Activated naive CD8-positive, alpha-beta T cell treated with anti-CD3 and anti-CD28 coated beads for 36 hours (primary cell): Measurements from ENCODE around the gene B4GALT3. TPM values are rescaled to one million over a fixed set of nuclear protein-coding genes. Genes with fewer than 3 reads are reported as not detected.
A peak's percentile ranks its signal among the peaks of the same experiment; 100 is the strongest.

Experiments used
- DNase-seq: peaks from one replicate; pipeline ENCODE4 v3.0.0; 2021
- H3K27ac Mint-ChIP-seq: one replicate; pipeline ENCODE4 v1.8.0; 2022; ENCODE audit warnings: mild to moderate bottlenecking, moderate library complexity, mixed read lengths
- H3K27me3 Mint-ChIP-seq: one replicate; pipeline ENCODE4 v1.8.0; 2022; ENCODE audit warnings: mild to moderate bottlenecking, mixed read lengths
- H3K36me3 Mint-ChIP-seq: one replicate; pipeline ENCODE4 v1.8.0; 2021; ENCODE audit warnings: mild to moderate bottlenecking, mixed read lengths
- H3K4me1 Mint-ChIP-seq: one replicate; pipeline ENCODE4 v1.8.0; 2021; ENCODE audit warnings: mixed read lengths
- H3K4me3 Mint-ChIP-seq: one replicate; pipeline ENCODE4 v1.8.0; 2022; ENCODE audit warnings: mild to moderate bottlenecking, moderate library complexity, mixed read lengths
- H3K9me3 Mint-ChIP-seq: one replicate; pipeline ENCODE4 v1.8.0; 2022; ENCODE audit warnings: mixed read lengths
- total RNA-seq, 2 experiments: library from RNA; stranded (reverse); gene quantifications; one replicate each; pipeline ENCODE4 v1.2.3, GENCODE V29; 2021

The B4GALT3 gene
- total RNA-seq, 2 experiments from 2014 or later, result 49.5 to 53.9 TPM

GRCh38 chr1:161216945-161217712 lies 39.8 kb upstream of the B4GALT3 start:
- DNase-seq, result no peak
- Mint-ChIP-seq H3K27me3 (no peaks in the 10 kb centered on the region), H3K4me1 (peaks cover 52% of the 10 kb centered on the region), H3K27ac (peak overlapping the region; percentile 84), H3K9me3 (no peaks in the 10 kb centered on the region), H3K36me3 (peaks cover 21% of the 10 kb centered on the region), H3K4me3 (peak overlapping the region; percentile 40)

DNA sequence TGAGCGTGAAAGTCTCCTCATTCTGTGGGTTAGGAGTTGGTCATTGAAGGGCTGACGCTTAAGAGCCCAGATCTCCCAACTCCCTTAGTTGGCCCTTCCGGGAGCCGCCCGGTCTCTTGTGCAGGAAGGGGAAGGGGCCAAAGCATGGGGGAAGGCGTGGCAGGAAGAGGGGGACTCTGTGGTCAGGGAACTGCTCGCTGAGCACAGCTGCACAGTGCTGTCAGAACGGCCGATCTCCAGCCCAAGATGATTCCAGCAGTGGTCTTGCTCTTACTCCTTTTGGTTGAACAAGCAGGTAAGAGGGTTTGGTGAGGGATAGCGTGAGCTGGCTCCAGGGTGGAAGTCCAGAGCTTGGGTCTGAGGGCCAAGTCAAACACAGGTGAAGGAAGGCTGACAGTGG lies 37.8 kb upstream of the B4GALT3 start, which contains the start of gene FCER1G:
FCER1G (plus strand) TSS at position 220 of the 400 bp plus-strand sequence; CDS start at position 247, 27 bp downstream.
- Mint-ChIP-seq H3K9me3 (no peaks in the 10 kb centered on the region), H3K4me3 (peak within 1 kb of the TSS; percentile 49), H3K27ac (peak within 1 kb of the TSS; percentile 77), H3K27me3 (no peaks in the 10 kb centered on the region), H3K4me1 (peaks cover 47% of the 10 kb centered on the region), H3K36me3 (peaks cover 28% of the 10 kb centered on the region)
- DNase-seq, result no peak

GRCh38 chr1:161214369-161214768 lies 37.1 kb upstream of the B4GALT3 start:
- no peak overlapping the region for H3K4me3 Mint-ChIP-seq
- no peaks in the 10 kb centered on the region for H3K9me3 Mint-ChIP-seq
- no peak for DNase-seq
- H3K36me3 Mint-ChIP-seq, result peaks cover 34% of the 10 kb centered on the region
- H3K4me1 Mint-ChIP-seq, result peaks cover 45% of the 10 kb centered on the region
- no peak overlapping the region for H3K27ac Mint-ChIP-seq
- no peaks in the 10 kb centered on the region for H3K27me3 Mint-ChIP-seq

DNA sequence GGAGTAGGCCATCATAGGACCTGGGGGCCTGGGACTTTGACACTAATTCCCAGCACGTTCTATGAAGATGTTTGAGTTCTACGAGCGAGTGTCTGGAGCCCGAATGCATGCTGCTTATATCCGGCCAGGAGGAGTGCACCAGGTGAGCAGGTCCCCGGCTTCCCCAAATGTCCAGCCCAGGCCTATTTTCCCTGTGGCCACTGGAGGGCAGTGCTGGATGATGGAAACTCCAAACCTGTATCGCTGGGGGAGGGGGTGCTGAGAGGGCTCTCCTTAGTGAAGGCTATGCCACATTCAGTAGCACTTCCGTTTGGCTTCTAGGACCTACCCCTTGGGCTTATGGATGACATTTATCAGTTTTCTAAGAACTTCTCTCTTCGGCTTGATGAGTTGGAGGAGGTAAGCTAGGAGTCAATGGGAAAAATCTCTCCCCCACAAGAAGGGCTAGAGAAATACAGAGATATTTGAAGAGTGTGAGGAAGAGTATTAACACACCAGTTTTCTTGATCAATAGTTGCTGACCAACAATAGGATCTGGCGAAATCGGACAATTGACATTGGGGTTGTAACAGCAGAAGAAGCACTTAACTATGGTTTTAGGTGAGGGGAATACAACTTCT lies 32.6 kb upstream of the B4GALT3 start:
- Mint-ChIP-seq H3K9me3 (no peaks in the 10 kb centered on the region), H3K36me3 (peaks cover 39% of the 10 kb centered on the region), H3K27ac (peak overlapping the region; percentile 71), H3K4me1 (peaks cover 34% of the 10 kb centered on the region), H3K4me3 (no peak overlapping the region), H3K27me3 (no peaks in the 10 kb centered on the region)
- peak; percentile 73 for DNase-seq

DNA sequence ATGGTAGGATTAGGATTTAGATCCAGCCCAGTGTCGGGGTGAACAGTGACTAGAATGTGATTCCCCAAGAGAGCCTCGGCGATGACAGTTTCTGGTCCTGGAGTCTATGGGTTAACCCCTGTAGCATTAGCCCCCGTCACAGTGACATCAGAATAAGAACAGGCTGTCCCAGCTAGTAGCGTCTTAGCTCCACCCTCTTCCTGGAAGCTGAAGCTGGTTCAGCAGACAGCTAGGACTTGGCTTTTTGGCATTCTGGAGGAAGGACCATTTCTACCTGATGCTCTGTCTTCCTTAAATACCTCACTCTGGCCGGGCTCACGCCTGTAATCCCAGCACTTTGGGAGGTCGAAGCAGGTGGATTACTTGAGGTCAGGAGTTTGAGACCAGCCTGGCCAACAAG lies 29.9 kb upstream of the B4GALT3 start:
- H3K4me1 Mint-ChIP-seq, result peaks cover 45% of the 10 kb centered on the region
- peaks cover 39% of the 10 kb centered on the region for H3K36me3 Mint-ChIP-seq
- no peaks in the 10 kb centered on the region for H3K27me3 Mint-ChIP-seq
- H3K27ac Mint-ChIP-seq, result peak overlapping the region; percentile 66
- no peak overlapping the region for H3K4me3 Mint-ChIP-seq
- no peaks in the 10 kb centered on the region for H3K9me3 Mint-ChIP-seq
- DNase-seq, result no peak

- no peaks in the 10 kb centered on the region for H3K9me3 Mint-ChIP-seq
- peaks cover 37% of the 10 kb centered on the region for H3K36me3 Mint-ChIP-seq
- no peak overlapping the region for H3K4me3 Mint-ChIP-seq
- H3K27ac Mint-ChIP-seq, result peak overlapping the region; percentile 66
- no peaks in the 10 kb centered on the region for H3K27me3 Mint-ChIP-seq
- H3K4me1 Mint-ChIP-seq, result peaks cover 44% of the 10 kb centered on the region
- DNase-seq, result no peak
These were observed 29.3 kb upstream of the B4GALT3 start for GRCh38 chr1:161206411-161207140.

DNA sequence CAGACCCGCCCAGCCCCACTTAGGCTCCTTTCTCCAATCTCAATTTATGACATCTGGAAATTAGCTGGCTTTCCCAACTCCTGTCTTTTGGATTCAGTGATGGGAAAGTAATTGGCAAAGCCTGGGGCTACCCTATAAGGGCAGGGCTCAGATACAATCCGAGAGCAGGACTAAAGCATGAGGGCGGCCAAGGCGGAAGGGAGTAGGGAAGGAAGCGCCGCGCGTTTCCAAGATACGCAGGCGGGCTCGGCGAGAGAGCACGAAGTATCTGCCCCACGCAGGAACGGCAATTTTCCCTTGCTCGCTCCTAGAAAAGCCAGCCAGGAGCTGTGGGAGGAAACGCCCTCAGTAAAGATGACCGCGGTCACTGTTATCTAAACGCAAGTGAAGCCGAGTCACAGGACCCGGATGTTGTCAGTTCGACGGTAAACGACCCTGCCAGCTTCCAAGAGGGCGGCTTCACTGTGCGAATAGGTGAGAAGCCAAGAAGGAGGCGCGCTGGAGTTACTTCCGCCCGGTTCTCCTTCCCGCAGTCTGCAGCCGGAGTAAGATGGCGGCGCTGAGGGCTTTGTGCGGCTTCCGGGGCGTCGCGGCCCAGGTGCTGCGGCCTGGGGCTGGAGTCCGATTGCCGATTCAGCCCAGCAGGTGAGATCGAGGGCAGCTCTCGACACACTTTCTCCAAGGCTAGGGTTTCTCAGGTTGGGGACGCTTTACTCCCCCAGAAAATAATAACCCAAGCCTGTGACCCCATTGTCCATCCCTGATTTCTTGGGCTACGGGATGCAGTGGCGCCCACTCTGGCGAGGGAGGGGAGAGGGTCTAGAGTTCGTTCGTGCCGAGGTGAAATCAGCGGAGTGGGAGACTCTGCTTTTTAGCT lies 24.8 kb upstream of the B4GALT3 start, which contains the start of gene NDUFS2:
NDUFS2 (plus strand) TSS at position 532 of the 877 bp plus-strand sequence; CDS start at position 551, 19 bp downstream.
- Mint-ChIP-seq H3K27me3 (no peaks in the 10 kb centered on the region), H3K4me3 (peak within 1 kb of the TSS; percentile 92), H3K9me3 (no peaks in the 10 kb centered on the region), H3K27ac (peak within 1 kb of the TSS; percentile 95), H3K36me3 (peaks cover 23% of the 10 kb centered on the region), H3K4me1 (peaks cover 46% of the 10 kb centered on the region)
- DNase-seq, result peak; percentile 92

DNA sequence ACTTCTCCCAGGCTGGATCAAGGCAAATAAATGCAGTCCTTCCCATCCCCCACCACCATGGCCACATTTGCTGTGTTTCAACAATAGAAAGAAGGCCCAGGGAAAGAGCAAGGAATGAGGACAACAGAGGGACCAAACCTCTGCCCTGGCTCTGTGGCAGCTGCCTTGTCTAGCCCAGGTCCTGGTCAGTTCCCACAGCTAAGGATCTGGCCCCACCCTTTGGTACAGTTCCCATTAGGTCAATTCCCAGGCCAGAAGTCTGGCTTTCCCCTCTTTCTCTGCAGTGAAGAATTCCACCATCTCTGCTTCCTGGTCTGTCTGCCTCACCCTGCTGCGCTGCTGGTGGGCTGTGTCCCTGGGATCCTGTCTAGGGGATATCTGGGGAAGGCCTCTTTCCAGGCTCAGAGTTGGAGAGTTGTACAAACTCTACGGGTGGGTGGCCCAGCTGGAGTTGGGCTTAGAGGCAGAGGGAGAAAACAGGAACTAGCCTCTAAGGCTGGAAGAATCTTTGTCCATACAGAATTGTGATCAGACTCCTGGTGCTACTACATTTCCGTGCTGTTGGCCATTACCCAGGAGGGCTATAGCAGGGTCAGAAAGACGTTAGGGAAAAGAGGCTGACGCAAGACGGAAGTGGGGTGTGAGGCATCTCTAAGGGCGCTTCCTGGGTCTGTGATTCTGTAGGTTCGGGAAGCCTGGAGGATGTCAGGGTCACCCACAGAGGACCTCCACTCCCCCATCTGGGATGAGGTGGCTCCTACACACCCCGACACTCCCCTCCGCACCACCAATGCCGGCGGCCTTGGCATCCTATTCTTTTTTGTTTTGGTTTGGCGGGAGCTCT lies 23.9 kb upstream of the B4GALT3 start:
- Mint-ChIP-seq H3K36me3 (peaks cover 21% of the 10 kb centered on the region), H3K9me3 (no peaks in the 10 kb centered on the region), H3K4me3 (peak overlapping the region; percentile 92), H3K27ac (peak overlapping the region; percentile 95), H3K4me1 (peaks cover 39% of the 10 kb centered on the region), H3K27me3 (no peaks in the 10 kb centered on the region)
- no peak for DNase-seq

DNA sequence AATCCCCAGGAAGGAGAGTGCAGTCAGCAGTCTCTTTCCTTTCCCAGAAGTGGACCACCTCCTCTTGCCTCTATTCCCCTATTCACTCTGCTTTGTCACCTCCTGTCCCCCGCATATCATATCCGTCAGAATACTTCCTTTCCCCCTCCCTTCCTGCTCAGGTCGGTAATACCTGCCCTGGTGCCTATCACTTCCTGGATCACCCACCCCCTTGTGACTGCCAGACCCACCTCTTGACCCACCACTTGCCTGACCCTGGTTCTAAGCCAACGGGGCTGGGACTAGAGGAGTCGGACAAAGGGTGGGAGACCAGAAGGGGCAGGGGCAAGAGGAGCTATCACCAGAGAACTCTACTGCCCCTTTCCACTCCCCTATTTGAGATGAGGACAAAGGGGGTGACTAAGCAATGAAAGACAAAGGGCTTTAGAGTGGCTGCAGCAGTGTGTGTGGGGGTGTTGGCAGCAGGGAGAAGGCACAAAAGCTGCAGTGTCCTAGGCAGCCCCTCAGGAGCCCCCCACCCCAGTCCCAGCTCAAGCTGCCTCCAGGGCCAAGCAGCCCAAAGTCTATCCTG lies 23.2 kb upstream of the B4GALT3 start:
- peak; percentile 21 for DNase-seq
- H3K36me3 Mint-ChIP-seq, result peaks cover 20% of the 10 kb centered on the region
- H3K4me3 Mint-ChIP-seq, result peak overlapping the region; percentile 92
- H3K27me3 Mint-ChIP-seq, result no peaks in the 10 kb centered on the region
- H3K27ac Mint-ChIP-seq, result peak overlapping the region; percentile 95
- H3K4me1 Mint-ChIP-seq, result peaks cover 39% of the 10 kb centered on the region
- no peaks in the 10 kb centered on the region for H3K9me3 Mint-ChIP-seq

- Mint-ChIP-seq H3K36me3 (peaks cover 15% of the 10 kb centered on the region), H3K4me3 (peak overlapping the region; percentile 92), H3K27me3 (no peaks in the 10 kb centered on the region), H3K9me3 (no peaks in the 10 kb centered on the region), H3K4me1 (peaks cover 39% of the 10 kb centered on the region), H3K27ac (peak overlapping the region; percentile 95)
- DNase-seq, result no peak
These were observed 22.3 kb upstream of the B4GALT3 start for GRCh38 chr1:161199506-161200139.

- peaks cover 9% of the 10 kb centered on the region for H3K36me3 Mint-ChIP-seq
These were observed 21.7 kb upstream of the B4GALT3 start, which contains the start of gene ADAMTS4 for GRCh38 chr1:161198897-161199431. ADAMTS4 (minus strand) TSS chr1:161199054; CDS start chr1:161198627, 427 bp downstream.

GRCh38 chr1:161198194-161198896 lies 21.0 kb upstream of the B4GALT3 start:
- DNase-seq, result no peak
- no peak overlapping the region for H3K4me3 Mint-ChIP-seq
- peaks cover 3% of the 10 kb centered on the region for H3K36me3 Mint-ChIP-seq
- no peaks in the 10 kb centered on the region for H3K27me3 Mint-ChIP-seq
- peaks cover 28% of the 10 kb centered on the region for H3K4me1 Mint-ChIP-seq
- no peaks in the 10 kb centered on the region for H3K9me3 Mint-ChIP-seq
- H3K27ac Mint-ChIP-seq, result no peak overlapping the region

More at GRCh38 chr1:161198897-161199431, 21.7 kb upstream of the B4GALT3 start, which contains the start of gene ADAMTS4:
- H3K4me3 Mint-ChIP-seq, result peak within 1 kb of the TSS; percentile 92
- DNase-seq, result no peak
- H3K27ac Mint-ChIP-seq, result peak within 1 kb of the TSS; percentile 95
- H3K27me3 Mint-ChIP-seq, result no peaks in the 10 kb centered on the region
- H3K9me3 Mint-ChIP-seq, result no peaks in the 10 kb centered on the region
- H3K4me1 Mint-ChIP-seq, result peaks cover 33% of the 10 kb centered on the region
